Purkinje cell (primary cell): Measurements from ENCODE around the gene CERCAM. TPM values are rescaled to one million over a fixed set of nuclear protein-coding genes. Genes with fewer than 3 reads are reported as not detected.

Experiments
- polyA plus RNA-seq: library from polyadenylated mRNA; unstranded; fragments of >200 nt; fragmentation: Nextera tagmentation; gene quantifications from 2 replicates; pipeline ENCODE4 v1.2.1, GENCODE V29; 2014

The CERCAM gene, protein sequence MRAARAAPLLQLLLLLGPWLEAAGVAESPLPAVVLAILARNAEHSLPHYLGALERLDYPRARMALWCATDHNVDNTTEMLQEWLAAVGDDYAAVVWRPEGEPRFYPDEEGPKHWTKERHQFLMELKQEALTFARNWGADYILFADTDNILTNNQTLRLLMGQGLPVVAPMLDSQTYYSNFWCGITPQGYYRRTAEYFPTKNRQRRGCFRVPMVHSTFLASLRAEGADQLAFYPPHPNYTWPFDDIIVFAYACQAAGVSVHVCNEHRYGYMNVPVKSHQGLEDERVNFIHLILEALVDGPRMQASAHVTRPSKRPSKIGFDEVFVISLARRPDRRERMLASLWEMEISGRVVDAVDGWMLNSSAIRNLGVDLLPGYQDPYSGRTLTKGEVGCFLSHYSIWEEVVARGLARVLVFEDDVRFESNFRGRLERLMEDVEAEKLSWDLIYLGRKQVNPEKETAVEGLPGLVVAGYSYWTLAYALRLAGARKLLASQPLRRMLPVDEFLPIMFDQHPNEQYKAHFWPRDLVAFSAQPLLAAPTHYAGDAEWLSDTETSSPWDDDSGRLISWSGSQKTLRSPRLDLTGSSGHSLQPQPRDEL
- polyA plus RNA-seq: 0.14 and 1.6 TPM in 2 replicates

DNA sequence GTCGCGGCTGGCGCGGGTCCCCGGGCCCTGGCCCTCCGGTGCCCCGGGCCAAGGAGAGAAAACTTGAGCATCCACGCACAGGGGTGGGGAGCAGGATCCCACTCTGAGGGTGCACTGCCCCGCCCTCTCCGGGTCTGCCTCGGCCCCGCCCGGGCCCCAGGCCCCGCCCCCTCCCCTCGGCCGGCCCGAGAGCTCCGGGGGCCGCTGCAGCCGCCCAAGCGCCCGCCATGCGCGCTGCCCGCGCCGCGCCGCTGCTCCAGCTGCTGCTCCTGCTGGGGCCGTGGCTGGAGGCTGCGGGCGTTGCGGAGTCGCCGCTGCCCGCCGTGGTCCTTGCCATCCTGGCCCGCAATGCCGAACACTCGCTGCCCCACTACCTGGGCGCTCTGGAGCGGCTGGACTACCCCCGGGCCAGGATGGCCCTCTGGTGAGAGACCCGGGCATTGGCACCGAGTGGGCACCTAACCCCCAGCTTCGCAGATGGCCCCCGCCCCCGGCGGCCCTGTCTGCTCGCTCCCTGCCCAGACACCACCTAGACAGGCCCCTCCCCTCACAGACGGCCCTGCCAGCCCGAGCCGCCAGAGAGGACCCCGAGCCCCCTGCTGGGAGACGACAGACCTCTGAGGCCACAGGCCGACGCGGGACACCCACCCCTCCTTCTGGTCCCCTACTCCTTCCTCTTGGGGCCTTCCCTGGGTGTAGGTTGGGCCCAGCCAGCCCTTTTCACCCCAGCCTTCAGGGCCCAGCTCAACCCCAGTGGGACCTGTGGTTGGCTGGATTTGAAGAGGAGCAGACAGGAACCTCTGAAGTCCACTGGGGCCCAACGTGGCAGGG lies at the start of gene CERCAM:
Gene CERCAM (plus strand): TSS at position 207 of the 831 bp plus-strand sequence. CDS start 21 bp downstream, at position 228.

DNA sequence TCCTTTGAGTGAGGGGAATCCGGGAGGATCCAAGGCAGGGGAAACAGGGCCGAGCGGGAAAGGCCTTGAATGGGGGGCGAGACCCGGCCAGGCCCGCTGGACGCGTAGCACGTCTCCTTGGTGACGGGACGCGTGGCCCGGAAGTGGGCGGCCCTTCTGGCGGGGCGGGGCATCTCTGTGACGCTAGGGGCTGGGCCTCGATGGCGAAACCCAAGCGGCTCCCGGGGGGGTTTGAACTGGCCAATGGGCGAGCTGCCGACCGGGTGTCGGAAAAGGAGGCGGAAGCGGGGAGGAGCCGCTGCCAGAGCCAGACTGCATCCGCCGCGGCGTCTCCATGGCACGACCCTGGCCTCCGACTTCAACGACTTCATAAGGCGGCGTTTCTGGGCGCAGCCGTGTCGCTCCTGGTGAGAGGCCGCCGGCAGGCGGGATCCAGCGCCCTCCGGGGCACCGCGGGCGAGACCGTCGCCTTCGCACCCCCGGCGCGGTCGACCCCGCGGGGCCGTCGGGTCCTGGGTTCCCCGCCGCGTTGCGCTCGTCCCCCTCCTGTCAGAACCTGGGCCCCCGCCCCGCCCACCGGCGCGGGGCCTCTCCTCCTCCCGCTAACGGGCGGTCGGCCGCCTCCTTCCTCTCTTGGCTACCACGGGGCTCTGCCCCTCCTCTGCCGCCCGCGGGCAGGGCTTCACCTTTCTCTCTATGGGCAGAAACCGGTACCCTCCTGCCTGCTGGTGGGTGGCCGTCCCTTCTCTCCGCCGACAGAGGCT lies 35.4 kb downstream of the CERCAM start, which contains the start of gene ODF2:
Gene ODF2 (plus strand): TSS at position 158 of the 764 bp plus-strand sequence. CDS start 86 bp downstream, at position 244.

Other genes starting within 250 kb of the CERCAM start
- 21.3 and 22.2 TPM in 2 replicates for gene CIZ1, start 229.3 kb upstream of the CERCAM start, polyA plus RNA-seq
- 35.0 and 55.1 TPM in 2 replicates for gene DNM1, start 217.5 kb upstream of the CERCAM start, polyA plus RNA-seq
- gene GOLGA2, start 144.8 kb upstream of the CERCAM start, polyA plus RNA-seq: 33.1 and 34.8 TPM in 2 replicates
- 31.8 and 33.4 TPM in 2 replicates for gene SWI5, start 144.6 kb upstream of the CERCAM start, polyA plus RNA-seq
- gene TRUB2, start 98.4 kb upstream of the CERCAM start, polyA plus RNA-seq: 1.9 and 9.7 TPM in 2 replicates
- 46.4 and 53.8 TPM in 2 replicates for gene COQ4, start 98.0 kb upstream of the CERCAM start, polyA plus RNA-seq
- gene SLC27A4, start 80.3 kb upstream of the CERCAM start, polyA plus RNA-seq: 10.0 and 14.7 TPM in 2 replicates
- gene URM1, start 49.5 kb upstream of the CERCAM start, polyA plus RNA-seq: 5.7 and 7.6 TPM in 2 replicates
- 9.2 and 12.3 TPM in 2 replicates for gene ODF2, start 35.1 kb downstream of the CERCAM start, polyA plus RNA-seq
- gene GLE1, start 83.9 kb downstream of the CERCAM start, polyA plus RNA-seq: 8.3 and 13.0 TPM in 2 replicates
- gene SPTAN1, start 131.7 kb downstream of the CERCAM start, polyA plus RNA-seq: 685 and 889 TPM in 2 replicates
- 0.14 and 0.77 TPM in 2 replicates for gene DYNC2I2, start 236.0 kb downstream of the CERCAM start, polyA plus RNA-seq